Ectodermal cell (in vitro differentiated cells): ENCODE data around the gene CAPRIN2.

Experiments used
- H3K27ac ChIP-seq: 2 replicates; pipeline ENCODE4 v1.7.0; 2013; ENCODE audit warnings: mild to moderate bottlenecking, low read depth, low read length; ENCODE audit not compliant: insufficient read depth, poor library complexity, severe bottlenecking
- H3K27me3 ChIP-seq: 2 replicates; pipeline ENCODE4 v1.7.0; 2013; ENCODE audit warnings: mild to moderate bottlenecking, low read length; ENCODE audit not compliant: insufficient read depth, control insufficient read depth, poor library complexity, severe bottlenecking
- H3K36me3 ChIP-seq: one replicate; pipeline ENCODE4 v1.7.0; 2013; ENCODE audit warnings: low read length; ENCODE audit not compliant: control insufficient read depth, insufficient read depth
- H3K4me1 ChIP-seq: one replicate; pipeline ENCODE4 v1.7.0; 2013; ENCODE audit warnings: low read length; ENCODE audit not compliant: control insufficient read depth, insufficient read depth
- H3K4me3 ChIP-seq: 2 replicates; pipeline ENCODE4 v1.7.0; 2013; ENCODE audit warnings: low read depth, low read length, control low read depth; ENCODE audit not compliant: insufficient read depth
- H3K9me3 ChIP-seq: 2 replicates; pipeline ENCODE4 v1.7.0; 2013; ENCODE audit warnings: mild to moderate bottlenecking, low read length, moderate library complexity; ENCODE audit not compliant: control insufficient read depth
- WGBS, 2 experiments: methylation state at CpG; one replicate each; pipeline ENCODE4 v1.1.7; 2013; ENCODE audit warnings: missing lambda C conversion rate in 2 of 2; 5-methylcytosine and 5-hydroxymethylcytosine counted together

The CAPRIN2 gene

DNA sequence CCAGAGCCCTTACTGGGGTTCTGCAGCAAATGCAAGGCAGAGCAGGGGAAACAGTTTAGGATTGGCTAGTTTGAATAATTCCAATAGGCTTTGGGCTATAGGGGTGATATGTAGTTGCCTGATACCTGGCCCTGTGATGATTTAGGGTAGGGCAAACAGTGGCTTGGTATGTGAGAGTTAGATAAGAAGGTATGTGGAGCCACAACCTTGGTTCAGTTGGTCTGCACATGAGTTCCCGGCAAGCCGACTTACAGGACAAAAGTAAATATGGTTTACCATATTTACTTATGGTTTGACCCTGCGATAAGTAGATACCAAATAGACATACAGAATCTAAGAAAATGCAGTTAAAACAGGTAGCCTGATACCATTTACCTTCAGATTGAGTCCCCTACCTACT is 8.3 kb upstream of the CAPRIN2 start:
- Histone ChIP-seq H3K36me3 (no peaks in the 10 kb centered on the region), H3K27ac (no peak overlapping the region)
- WGBS, 2 experiments: 90 to 96% methylated on average over 3 of the region's 3 CpGs

DNA sequence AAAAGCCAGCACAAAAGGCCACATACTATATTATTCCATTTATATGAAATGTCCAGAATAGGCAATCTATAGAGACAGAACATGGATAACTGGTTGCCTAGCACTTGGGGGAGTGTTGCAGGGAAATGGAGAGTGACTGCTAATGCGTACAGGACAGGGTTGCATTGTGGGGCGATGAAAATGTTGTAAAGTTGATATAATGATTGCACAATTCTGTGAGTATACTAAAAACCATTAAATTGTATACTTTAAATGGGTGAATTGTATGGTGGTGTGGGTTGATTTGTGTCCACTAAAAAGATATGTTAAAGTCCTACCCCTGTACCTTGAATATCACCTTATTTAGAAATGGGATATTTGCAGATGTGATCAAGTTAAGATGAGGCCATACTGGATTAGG is 7.0 kb upstream of the CAPRIN2 start:
- no peak overlapping the region for H3K27ac ChIP-seq
- H3K4me1 ChIP-seq: no peaks in the 10 kb centered on the region
- H3K36me3 ChIP-seq: no peaks in the 10 kb centered on the region
- H3K9me3 ChIP-seq: no peaks in the 10 kb centered on the region
- no peaks in the 10 kb centered on the region for H3K27me3 ChIP-seq
- WGBS, 2 experiments: 96 to 97% methylated on average over 2 of the region's 2 CpGs
- H3K4me3 ChIP-seq: no peak overlapping the region

More for the DNA sequence above, 8.3 kb upstream of the CAPRIN2 start:
- no peak overlapping the region for H3K4me3 ChIP-seq
- H3K27me3 ChIP-seq: no peaks in the 10 kb centered on the region
- H3K9me3 ChIP-seq: no peaks in the 10 kb centered on the region
- no peaks in the 10 kb centered on the region for H3K4me1 ChIP-seq

DNA sequence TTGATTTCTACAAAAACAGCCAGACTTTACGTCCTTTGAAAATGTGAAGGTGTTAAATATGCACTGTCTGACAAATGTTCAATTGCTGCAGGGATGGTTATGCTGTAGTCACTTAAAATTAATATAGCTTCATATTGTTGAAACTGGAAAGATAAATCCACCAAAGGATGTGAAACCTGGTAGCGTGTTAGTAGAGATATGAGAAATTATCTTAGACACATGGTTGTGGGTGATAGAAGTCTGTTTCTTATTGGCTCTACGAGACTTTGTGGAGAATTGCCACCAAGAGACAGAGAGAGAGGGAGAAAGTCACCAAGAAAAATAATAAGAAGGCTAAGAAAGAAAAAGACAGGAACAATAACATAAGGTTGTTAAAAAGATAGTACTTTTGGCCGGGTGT is 2.6 kb upstream of the CAPRIN2 start:
- 79 to 86% methylated on average over 4 of the region's 4 CpGs for WGBS, 2 experiments
- Histone ChIP-seq H3K4me3 (no peak overlapping the region), H3K4me1 (peaks cover 4% of the 10 kb centered on the region), H3K9me3 (no peaks in the 10 kb centered on the region), H3K27ac (no peak overlapping the region), H3K27me3 (peaks cover 8% of the 10 kb centered on the region), H3K36me3 (no peaks in the 10 kb centered on the region)

DNA sequence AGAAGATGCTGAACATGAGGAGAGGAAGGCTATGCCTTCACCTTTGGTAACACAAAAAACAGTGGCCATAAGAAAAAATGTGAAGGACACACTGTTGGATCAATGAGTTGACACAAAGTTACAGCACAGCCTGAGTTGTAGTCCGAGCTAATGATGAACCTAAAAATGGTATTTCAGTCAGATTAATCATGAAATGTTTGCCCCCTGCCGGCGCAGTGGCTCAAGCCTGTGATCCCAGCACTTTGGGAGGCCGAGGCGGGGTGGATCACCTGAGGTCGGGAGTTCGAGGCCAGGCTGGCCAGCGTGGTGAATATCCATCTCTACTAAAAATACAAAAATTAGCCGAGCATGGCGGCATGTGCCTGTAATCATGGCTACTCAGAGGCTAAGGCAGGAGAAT is 1.3 kb upstream of the CAPRIN2 start:
- H3K4me3 ChIP-seq: no peak overlapping the region
- H3K4me1 ChIP-seq: peaks cover 4% of the 10 kb centered on the region
- H3K36me3 ChIP-seq: no peaks in the 10 kb centered on the region
- 91 to 92% methylated on average over 10 of the region's 10 CpGs for WGBS, 2 experiments
- H3K9me3 ChIP-seq: no peaks in the 10 kb centered on the region
- H3K27ac ChIP-seq: no peak overlapping the region
- peaks cover 8% of the 10 kb centered on the region for H3K27me3 ChIP-seq

DNA sequence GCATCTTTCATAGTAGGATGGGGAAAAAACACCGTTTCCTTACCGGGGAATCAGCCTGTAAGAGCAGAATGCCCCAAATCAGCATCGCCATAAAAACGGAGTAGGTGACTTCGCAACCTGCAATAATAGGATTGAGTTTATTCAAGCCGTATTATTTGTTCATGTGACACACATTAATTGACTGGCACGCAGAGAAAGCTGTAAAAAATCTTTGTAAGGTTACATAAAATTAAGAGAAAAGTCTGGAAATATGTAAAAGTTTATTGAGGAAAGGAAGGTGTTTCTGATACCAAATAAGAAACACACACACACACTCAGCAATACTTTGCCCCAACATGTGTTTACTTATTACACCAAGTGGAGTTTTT is 628 bp upstream of the CAPRIN2 start:
- Histone ChIP-seq H3K4me3 (peak overlapping the region; percentile 68), H3K36me3 (no peaks in the 10 kb centered on the region), H3K9me3 (no peaks in the 10 kb centered on the region), H3K27me3 (peaks cover 8% of the 10 kb centered on the region), H3K4me1 (peaks cover 4% of the 10 kb centered on the region), H3K27ac (no peak overlapping the region)
- 25 to 31% methylated on average over 7 of the region's 7 CpGs for WGBS, 2 experiments

DNA sequence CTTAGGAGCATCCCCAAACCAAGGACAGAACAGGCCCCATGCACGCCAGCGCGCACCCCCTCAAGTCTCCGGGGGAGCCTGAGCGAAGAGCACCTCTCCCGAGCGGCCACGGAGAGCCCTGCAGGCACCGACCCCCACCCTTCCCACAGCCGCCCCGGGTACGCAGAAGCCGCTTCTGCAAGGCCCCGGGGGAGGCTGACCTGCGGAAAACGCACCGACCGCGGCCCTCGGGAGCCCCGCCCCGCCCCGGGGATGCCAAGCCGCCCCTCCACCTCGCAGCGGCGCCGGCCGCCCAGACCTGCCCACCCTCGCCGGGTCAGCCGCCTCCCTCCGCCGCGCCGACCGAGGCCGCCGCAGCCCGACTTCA is 385 bp downstream of the CAPRIN2 start:
- H3K4me1 ChIP-seq: peaks cover 4% of the 10 kb centered on the region
- peaks cover 8% of the 10 kb centered on the region for H3K27me3 ChIP-seq
- peak overlapping the region; percentile 64 for H3K27ac ChIP-seq
- H3K9me3 ChIP-seq: no peaks in the 10 kb centered on the region
- peak overlapping the region; percentile 68 for H3K4me3 ChIP-seq
- no peaks in the 10 kb centered on the region for H3K36me3 ChIP-seq
- 0% methylated on average over 40 of the region's 40 CpGs for WGBS, 2 experiments

DNA sequence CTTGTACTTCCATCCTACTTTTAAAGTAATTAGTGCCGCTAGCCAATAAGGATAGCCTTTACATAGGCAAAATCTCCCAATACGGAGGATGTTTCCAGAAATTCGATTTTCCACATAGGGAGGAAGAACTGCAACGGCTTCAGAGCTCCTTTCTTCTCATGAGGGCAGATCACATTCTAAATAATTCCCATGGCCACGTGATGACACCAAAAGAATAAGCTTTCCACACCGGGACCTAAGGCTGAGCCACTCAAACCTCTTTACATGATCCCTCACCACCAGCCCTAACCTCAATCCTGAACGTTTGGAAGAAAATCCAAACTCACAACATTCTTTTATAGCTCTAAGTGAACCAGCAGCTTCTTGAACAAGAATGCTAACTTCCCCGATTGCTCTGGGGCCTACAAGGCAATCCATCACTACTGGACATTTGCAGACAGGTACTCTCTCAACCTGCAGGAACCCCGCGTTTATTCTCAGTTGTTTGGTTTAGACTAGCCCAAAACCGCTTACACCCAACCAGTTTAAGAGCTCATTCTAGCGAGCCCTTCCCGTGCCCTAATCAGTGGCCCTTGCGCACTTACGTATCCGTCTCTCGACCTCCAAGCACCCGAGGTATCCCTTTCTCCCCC is 884 bp downstream of the CAPRIN2 start:
- WGBS, 2 experiments: 5 to 7% methylated on average over 18 of the region's 18 CpGs
- H3K27ac ChIP-seq: no peak overlapping the region
- no peaks in the 10 kb centered on the region for H3K36me3 ChIP-seq
- no peaks in the 10 kb centered on the region for H3K9me3 ChIP-seq
- H3K4me3 ChIP-seq: peak overlapping the region; percentile 68
- peaks cover 4% of the 10 kb centered on the region for H3K4me1 ChIP-seq
- H3K27me3 ChIP-seq: peaks cover 8% of the 10 kb centered on the region

DNA sequence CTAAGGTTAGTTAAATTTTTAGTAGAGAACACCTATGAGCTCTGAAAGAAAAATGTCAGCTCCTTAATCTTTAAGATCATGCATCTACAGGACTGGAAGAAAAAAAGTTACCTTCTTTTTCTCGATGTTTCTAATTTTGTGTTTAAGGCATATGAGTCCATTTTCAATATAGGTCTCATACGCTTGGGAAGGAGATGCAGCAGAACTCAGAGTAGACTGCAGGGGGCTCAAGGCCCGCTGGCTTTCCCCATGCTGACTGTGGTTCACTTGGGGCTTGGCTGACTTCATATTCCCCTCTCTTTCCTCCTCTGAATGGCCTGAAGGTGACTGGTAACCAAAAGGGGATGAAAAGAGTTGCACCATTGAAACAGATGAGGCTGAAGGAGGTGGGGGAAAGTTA is 1.5 kb downstream of the CAPRIN2 start:
- Histone ChIP-seq H3K36me3 (no peaks in the 10 kb centered on the region), H3K4me1 (peaks cover 4% of the 10 kb centered on the region), H3K4me3 (no peak overlapping the region), H3K27ac (no peak overlapping the region), H3K9me3 (no peaks in the 10 kb centered on the region), H3K27me3 (peaks cover 8% of the 10 kb centered on the region)
- WGBS, 2 experiments: 29 to 39% methylated on average over 3 of the region's 3 CpGs

DNA sequence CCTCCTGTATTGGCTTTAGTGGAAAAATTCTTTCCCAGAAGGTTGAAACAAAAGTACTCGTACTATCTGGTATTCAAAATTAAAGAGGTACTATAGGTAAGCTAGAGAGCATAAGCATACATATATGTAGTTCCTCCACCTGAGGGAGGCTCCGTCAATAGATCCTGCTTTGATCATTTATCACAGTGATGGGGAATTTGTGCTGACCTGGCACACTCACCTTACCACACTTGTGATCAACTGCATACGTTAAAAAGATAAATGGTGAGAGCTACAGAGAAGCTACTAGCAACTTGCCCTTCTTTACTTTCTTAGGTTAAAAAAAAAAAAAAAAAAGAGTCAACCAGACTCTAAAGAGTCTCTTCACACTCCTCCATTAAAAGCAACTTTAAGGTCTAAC is 2.5 kb downstream of the CAPRIN2 start:
- Histone ChIP-seq H3K4me1 (peaks cover 4% of the 10 kb centered on the region), H3K4me3 (no peak overlapping the region), H3K27me3 (peaks cover 8% of the 10 kb centered on the region), H3K36me3 (no peaks in the 10 kb centered on the region), H3K27ac (no peak overlapping the region), H3K9me3 (no peaks in the 10 kb centered on the region)
- WGBS, 2 experiments: 95 to 100% methylated on average over 2 to 3 of the region's 3 CpGs

DNA sequence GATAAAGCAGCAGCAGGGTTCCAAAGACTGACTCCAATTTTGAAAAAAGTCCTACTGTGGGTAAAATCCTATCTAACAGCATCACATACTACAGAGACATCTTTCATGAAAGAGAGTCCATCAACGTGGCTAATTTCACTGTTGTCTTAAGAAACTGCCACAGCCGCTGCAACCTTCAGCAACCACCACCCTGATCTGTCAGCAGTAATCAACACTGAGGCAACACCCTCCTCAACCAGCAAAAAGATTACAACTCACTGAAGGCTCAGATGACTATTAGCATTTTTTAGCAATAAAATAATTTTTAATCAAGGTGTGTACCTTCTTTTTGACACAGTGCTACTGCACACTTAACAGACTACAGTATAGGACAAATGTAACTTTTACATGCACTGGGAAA is 6.6 kb downstream of the CAPRIN2 start:
- Histone ChIP-seq H3K27me3 (no peaks in the 10 kb centered on the region), H3K27ac (no peak overlapping the region), H3K36me3 (no peaks in the 10 kb centered on the region), H3K9me3 (no peaks in the 10 kb centered on the region), H3K4me1 (no peaks in the 10 kb centered on the region), H3K4me3 (no peak overlapping the region)
- 90 to 96% methylated on average over 2 of the region's 2 CpGs for WGBS, 2 experiments

DNA sequence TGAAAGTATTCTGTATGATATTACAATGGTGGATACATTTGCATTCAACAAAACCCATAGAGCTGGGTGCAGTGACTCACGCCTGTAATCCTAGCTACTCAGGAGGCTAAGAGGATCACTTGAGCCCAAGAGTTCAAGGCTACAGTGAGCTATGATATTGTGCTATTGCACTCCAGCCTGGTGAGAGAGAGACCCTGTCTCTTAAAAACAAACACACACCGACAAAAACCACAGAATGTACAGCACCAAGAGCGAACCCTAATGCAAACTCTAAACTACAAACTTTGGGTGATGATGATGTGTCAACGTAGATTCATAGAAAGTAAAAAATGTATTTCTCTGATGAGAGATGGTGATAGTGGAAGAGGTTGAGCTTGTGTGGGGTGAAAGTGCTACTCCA is 8.6 kb downstream of the CAPRIN2 start:
- H3K9me3 ChIP-seq: no peaks in the 10 kb centered on the region
- H3K4me3 ChIP-seq: no peak overlapping the region
- 92 to 94% methylated on average over 3 to 4 of the region's 4 CpGs for WGBS, 2 experiments
- no peaks in the 10 kb centered on the region for H3K4me1 ChIP-seq
- no peaks in the 10 kb centered on the region for H3K36me3 ChIP-seq
- H3K27ac ChIP-seq: no peak overlapping the region
- H3K27me3 ChIP-seq: no peaks in the 10 kb centered on the region
